Pons (tissue), 1 donor: ENCODE measurements around the gene ZBTB16.

Experiments used
- DNase-seq: peaks from one replicate; pipeline ENCODE4 v3.0.0-alpha.2; 2016; ENCODE audit warnings: low spot score

ZBTB16 gene

GRCh38 chr11:114108501-114109205 is 49.1 kb downstream of the ZBTB16 start:
- DNase-seq, result no peak

GRCh38 chr11:114109206-114110090 is 49.9 kb downstream of the ZBTB16 start:
- no peak for DNase-seq

GRCh38 chr11:114110123-114110522 is 50.6 kb downstream of the ZBTB16 start:
- DNase-seq, result no peak

- DNase-seq, result peak; percentile 88
Measured at GRCh38 chr11:114110952-114111947, 51.7 kb downstream of the ZBTB16 start.

GRCh38 chr11:114115451-114115928 is 56.0 kb downstream of the ZBTB16 start:
- no peak for DNase-seq

- DNase-seq, result no peak
Measured at GRCh38 chr11:114116357-114116756, 56.8 kb downstream of the ZBTB16 start.

- no peak for DNase-seq
Measured at GRCh38 chr11:114116800-114117199, 57.3 kb downstream of the ZBTB16 start.

- DNase-seq, result no peak
Measured at GRCh38 chr11:114120606-114121005, 61.1 kb downstream of the ZBTB16 start.

- no peak for DNase-seq
Measured at GRCh38 chr11:114121138-114121537, 61.6 kb downstream of the ZBTB16 start.

GRCh38 chr11:114121804-114122504 is 62.4 kb downstream of the ZBTB16 start:
- DNase-seq, result no peak

GRCh38 chr11:114122686-114123085 is 63.2 kb downstream of the ZBTB16 start:
- no peak for DNase-seq

- DNase-seq, result no peak
Measured at GRCh38 chr11:114123692-114124330, 64.3 kb downstream of the ZBTB16 start.

- DNase-seq, result no peak
Measured at GRCh38 chr11:114124601-114125144, 65.2 kb downstream of the ZBTB16 start.

- no peak for DNase-seq
Measured at GRCh38 chr11:114125531-114125930, 66.0 kb downstream of the ZBTB16 start.

- no peak for DNase-seq
Measured at GRCh38 chr11:114125959-114126358, 66.4 kb downstream of the ZBTB16 start.

- no peak for DNase-seq
Measured at GRCh38 chr11:114128399-114128798, 68.9 kb downstream of the ZBTB16 start.

- DNase-seq, result no peak
Measured at GRCh38 chr11:114129142-114129541, 69.6 kb downstream of the ZBTB16 start.

- DNase-seq, result no peak
Measured at GRCh38 chr11:114129699-114130098, 70.2 kb downstream of the ZBTB16 start.

- peak; percentile 34 for DNase-seq
Measured at GRCh38 chr11:114130115-114130576, 70.6 kb downstream of the ZBTB16 start.

GRCh38 chr11:114130629-114131277 is 71.2 kb downstream of the ZBTB16 start:
- peak; percentile 62 for DNase-seq
